ENCODE measurements around the gene SLC25A29. TPM values are rescaled to one million over a fixed set of nuclear protein-coding genes. Genes with fewer than 3 reads are reported as not detected.

Gene SLC25A29
- total RNA-seq, 1 donor from 2014 or later = 57.0 TPM

- no peak for DNase-seq (ENCODE audit: extremely low spot score, unreplicated experiment)
- Mint-ChIP-seq H3K4me1 (ENCODE audit: unreplicated experiment) (peaks cover 19% of the 10 kb centered on the region), H3K27ac (ENCODE audit: unreplicated experiment) (peak overlapping the region; percentile 59), H3K36me3 (ENCODE audit: unreplicated experiment) (peaks cover 51% of the 10 kb centered on the region), H3K27me3 (ENCODE audit: unreplicated experiment) (no peaks in the 10 kb centered on the region), H3K9me3 (ENCODE audit: unreplicated experiment) (no peaks in the 10 kb centered on the region), H3K4me3 (ENCODE audit: unreplicated experiment) (no peak overlapping the region)
- no peak for TF ChIP-seq CTCF (IDR thresholded peaks at IDR 0.05)
These were observed 35.2 kb upstream of the SLC25A29 start for GRCh38 chr14:100341301-100342031.

- Mint-ChIP-seq H3K36me3 (ENCODE audit: unreplicated experiment) (peaks cover 50% of the 10 kb centered on the region), H3K9me3 (ENCODE audit: unreplicated experiment) (no peaks in the 10 kb centered on the region), H3K4me1 (ENCODE audit: unreplicated experiment) (peaks cover 19% of the 10 kb centered on the region), H3K27me3 (ENCODE audit: unreplicated experiment) (no peaks in the 10 kb centered on the region), H3K4me3 (ENCODE audit: unreplicated experiment) (no peak overlapping the region), H3K27ac (ENCODE audit: unreplicated experiment) (no peak overlapping the region)
- TF ChIP-seq CTCF (IDR thresholded peaks at IDR 0.05) = no peak
- DNase-seq (ENCODE audit: extremely low spot score, unreplicated experiment) = no peak
These were observed 34.2 kb upstream of the SLC25A29 start for GRCh38 chr14:100340423-100340813.

GRCh38 chr14:100339766-100340422, 33.6 kb upstream of the SLC25A29 start:
- no peak for DNase-seq (ENCODE audit: extremely low spot score, unreplicated experiment)
- H3K9me3 Mint-ChIP-seq (ENCODE audit: unreplicated experiment) = no peaks in the 10 kb centered on the region
- H3K36me3 Mint-ChIP-seq (ENCODE audit: unreplicated experiment) = peaks cover 54% of the 10 kb centered on the region
- H3K4me3 Mint-ChIP-seq (ENCODE audit: unreplicated experiment) = no peak overlapping the region
- no peak overlapping the region for H3K27ac Mint-ChIP-seq (ENCODE audit: unreplicated experiment)
- no peaks in the 10 kb centered on the region for H3K27me3 Mint-ChIP-seq (ENCODE audit: unreplicated experiment)
- peaks cover 19% of the 10 kb centered on the region for H3K4me1 Mint-ChIP-seq (ENCODE audit: unreplicated experiment)
- TF ChIP-seq CTCF (IDR thresholded peaks at IDR 0.05) = no peak

GRCh38 chr14:100336618-100337530, 30.6 kb upstream of the SLC25A29 start:
- peaks cover 10% of the 10 kb centered on the region for H3K4me1 Mint-ChIP-seq (ENCODE audit: unreplicated experiment)
- H3K9me3 Mint-ChIP-seq (ENCODE audit: unreplicated experiment) = no peaks in the 10 kb centered on the region
- H3K27ac Mint-ChIP-seq (ENCODE audit: unreplicated experiment) = no peak overlapping the region
- H3K36me3 Mint-ChIP-seq (ENCODE audit: unreplicated experiment) = peaks cover 45% of the 10 kb centered on the region
- no peak for TF ChIP-seq CTCF (IDR thresholded peaks at IDR 0.05)
- no peak for DNase-seq (ENCODE audit: extremely low spot score, unreplicated experiment)
- H3K27me3 Mint-ChIP-seq (ENCODE audit: unreplicated experiment) = no peaks in the 10 kb centered on the region
- H3K4me3 Mint-ChIP-seq (ENCODE audit: unreplicated experiment) = no peak overlapping the region

All from osteocyte (in vitro differentiated cells).